HEK293 (cell line): ENCODE data around the gene GRAMD1B.

Experiments used
- CTCF ChIP-seq: fragments of 450-650 bp; formaldehyde crosslinking; IDR thresholded peaks from 2 replicates; pipeline ENCODE4 v1.5.1; 2016; ENCODE audit warnings: missing biosample characterization, missing genetic modification characterization
- GLIS2 ChIP-seq: fragments of 450-650 bp; formaldehyde crosslinking; IDR thresholded peaks from 2 replicates; pipeline ENCODE4 v1.5.1; 2016; ENCODE audit warnings: missing biosample characterization, missing genetic modification characterization
- KLF1 ChIP-seq: fragments of 450-650 bp; formaldehyde crosslinking; IDR thresholded peaks from 2 replicates; pipeline ENCODE4 v1.5.1; 2016; ENCODE audit warnings: missing biosample characterization, missing genetic modification characterization
- KLF10 ChIP-seq: fragments of 450-650 bp; IDR thresholded peaks from 2 replicates; pipeline ENCODE4 v1.5.1; 2018; ENCODE audit warnings: missing biosample characterization, mild to moderate bottlenecking, missing genetic modification characterization
- SP7 ChIP-seq: fragments of 450-650 bp; formaldehyde crosslinking; IDR thresholded peaks from 2 replicates; pipeline ENCODE4 v1.5.1; 2016; ENCODE audit warnings: missing biosample characterization, missing genetic modification characterization
- ZBTB8A ChIP-seq: fragments of 450-650 bp; formaldehyde crosslinking; IDR thresholded peaks from 2 replicates; pipeline ENCODE4 v1.5.1; 2016; ENCODE audit warnings: missing biosample characterization, missing genetic modification characterization
- ZNF132 ChIP-seq: fragments of 450-650 bp; formaldehyde crosslinking; IDR thresholded peaks from 2 replicates; pipeline ENCODE4 v1.5.1; 2017; ENCODE audit warnings: missing biosample characterization, missing genetic modification characterization, borderline replicate concordance
- ZNF138 ChIP-seq: fragments of 450-650 bp; formaldehyde crosslinking; IDR thresholded peaks from 2 replicates; pipeline ENCODE4 v1.5.1; 2016; ENCODE audit warnings: missing biosample characterization, missing genetic modification characterization, borderline replicate concordance
- ZNF274 ChIP-seq, 2 experiments: fragments of 200-500 bp in 1 of 2; fragments of 450-650 bp in 1 of 2; sonication (Bioruptor generic) in 1 of 2; formaldehyde crosslinking in 1 of 2; IDR thresholded peaks; 2 replicates each; pipeline versions ENCODE4 v1.5.1 to v1.6.1; 2014 to 2016; ENCODE audit warnings: borderline replicate concordance in 1 of 2, inconsistent platforms in 1 of 2, low read length in 1 of 2, missing biosample characterization in 1 of 2, missing genetic modification characterization in 1 of 2
- ZNF350 ChIP-seq: fragments of 450-650 bp; formaldehyde crosslinking; IDR thresholded peaks from 2 replicates; pipeline ENCODE4 v1.5.0; 2017; ENCODE audit warnings: missing biosample characterization, mild to moderate bottlenecking, missing genetic modification characterization
- ZNF548 ChIP-seq: fragments of 450-650 bp; formaldehyde crosslinking; IDR thresholded peaks from 2 replicates; pipeline ENCODE4 v1.5.1; 2016; ENCODE audit warnings: missing biosample characterization, missing genetic modification characterization
- ZNF571 ChIP-seq: fragments of 450-650 bp; formaldehyde crosslinking; IDR thresholded peaks from 2 replicates; pipeline ENCODE4 v1.5.0; 2017; ENCODE audit warnings: missing biosample characterization, missing genetic modification characterization
- ZNF785 ChIP-seq: fragments of 450-650 bp; formaldehyde crosslinking; IDR thresholded peaks from 2 replicates; pipeline ENCODE4 v1.5.1; 2016; ENCODE audit warnings: missing biosample characterization, missing genetic modification characterization
- TF ChIP-seq, protein P1 (sequence below): fragments of 450-650 bp; formaldehyde crosslinking; conservative IDR thresholded peaks from 2 replicates; pipeline ENCODE4 v1.5.1; 2016; ENCODE audit warnings: low read depth, missing biosample characterization, missing genetic modification characterization

GRCh38 chr11:123516238-123516637, 86.2 kb downstream of the GRAMD1B start:
- TF ChIP-seq CTCF (tag by site-specific recombination) (no peak), SP7 (tag by site-specific recombination) (no peak), ZNF132 (tag by site-specific recombination) (no peak), GLIS2 (no peak), KLF1 (tag by site-specific recombination) (no peak), ZNF138 (tag by site-specific recombination) (no peak), ZNF785 (tag by site-specific recombination) (no peak), ZBTB8A (no peak), ZNF350 (tag by site-specific recombination) (no peak), ZNF571 (tag by site-specific recombination) (no peak), ZNF548 (no peak), ZNF274 (IDR thresholded peaks at IDR 0.05; ENCODE audit: low read length) (no peak), ZNF274 (tag by site-specific recombination; IDR thresholded peaks at IDR 0.05; ENCODE audit: borderline replicate concordance) (no peak), KLF10 (tag by site-specific recombination) (no peak)
- TF ChIP-seq, protein P1, sequence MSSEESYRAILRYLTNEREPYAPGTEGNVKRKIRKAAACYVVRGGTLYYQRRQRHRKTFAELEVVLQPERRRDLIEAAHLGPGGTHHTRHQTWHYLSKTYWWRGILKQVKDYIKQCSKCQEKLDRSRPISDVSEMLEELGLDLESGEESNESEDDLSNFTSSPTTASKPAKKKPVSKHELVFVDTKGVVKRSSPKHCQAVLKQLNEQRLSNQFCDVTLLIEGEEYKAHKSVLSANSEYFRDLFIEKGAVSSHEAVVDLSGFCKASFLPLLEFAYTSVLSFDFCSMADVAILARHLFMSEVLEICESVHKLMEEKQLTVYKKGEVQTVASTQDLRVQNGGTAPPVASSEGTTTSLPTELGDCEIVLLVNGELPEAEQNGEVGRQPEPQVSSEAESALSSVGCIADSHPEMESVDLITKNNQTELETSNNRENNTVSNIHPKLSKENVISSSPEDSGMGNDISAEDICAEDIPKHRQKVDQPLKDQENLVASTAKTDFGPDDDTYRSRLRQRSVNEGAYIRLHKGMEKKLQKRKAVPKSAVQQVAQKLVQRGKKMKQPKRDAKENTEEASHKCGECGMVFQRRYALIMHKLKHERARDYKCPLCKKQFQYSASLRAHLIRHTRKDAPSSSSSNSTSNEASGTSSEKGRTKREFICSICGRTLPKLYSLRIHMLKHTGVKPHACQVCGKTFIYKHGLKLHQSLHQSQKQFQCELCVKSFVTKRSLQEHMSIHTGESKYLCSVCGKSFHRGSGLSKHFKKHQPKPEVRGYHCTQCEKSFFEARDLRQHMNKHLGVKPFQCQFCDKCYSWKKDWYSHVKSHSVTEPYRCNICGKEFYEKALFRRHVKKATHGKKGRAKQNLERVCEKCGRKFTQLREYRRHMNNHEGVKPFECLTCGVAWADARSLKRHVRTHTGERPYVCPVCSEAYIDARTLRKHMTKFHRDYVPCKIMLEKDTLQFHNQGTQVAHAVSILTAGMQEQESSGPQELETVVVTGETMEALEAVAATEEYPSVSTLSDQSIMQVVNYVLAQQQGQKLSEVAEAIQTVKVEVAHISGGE = no peak
